GM19099 (cell line): ENCODE measurements around the gene TNNI3K.

Source experiments
- POLR2A ChIP-seq: IDR thresholded peaks from 3 replicates; pipeline ENCODE4 v1.6.1; 2011; ENCODE audit warnings: low read depth; ENCODE audit not compliant: insufficient read length; ENCODE audit errors: extremely low read depth

The TNNI3K gene

GRCh38 chr1:74471470-74471869, 236.3 kb downstream of the TNNI3K start:
- TF ChIP-seq POLR2A, result no peak

GRCh38 chr1:74474585-74474984, 239.4 kb downstream of the TNNI3K start:
- TF ChIP-seq POLR2A, result no peak

GRCh38 chr1:74478979-74479378, 243.8 kb downstream of the TNNI3K start:
- TF ChIP-seq POLR2A, result no peak

- TF ChIP-seq POLR2A, result no peak
Observed at GRCh38 chr1:74480068-74480467, 244.9 kb downstream of the TNNI3K start.

- no peak for TF ChIP-seq POLR2A
Observed at GRCh38 chr1:74481607-74482006, 246.4 kb downstream of the TNNI3K start.

- TF ChIP-seq POLR2A, result no peak
Observed at GRCh38 chr1:74485622-74486021, 250.4 kb downstream of the TNNI3K start.

GRCh38 chr1:74486036-74486435, 250.8 kb downstream of the TNNI3K start:
- no peak for TF ChIP-seq POLR2A

- no peak for TF ChIP-seq POLR2A
Observed at GRCh38 chr1:74496669-74497068, 261.5 kb downstream of the TNNI3K start.

GRCh38 chr1:74498901-74499300, 263.7 kb downstream of the TNNI3K start:
- no peak for TF ChIP-seq POLR2A

GRCh38 chr1:74502432-74502831, 267.2 kb downstream of the TNNI3K start:
- no peak for TF ChIP-seq POLR2A

GRCh38 chr1:74502858-74503257, 267.7 kb downstream of the TNNI3K start:
- TF ChIP-seq POLR2A, result no peak

GRCh38 chr1:74504125-74504932, 269.1 kb downstream of the TNNI3K start:
- TF ChIP-seq POLR2A, result no peak

GRCh38 chr1:74504933-74505512, 269.8 kb downstream of the TNNI3K start:
- no peak for TF ChIP-seq POLR2A

- TF ChIP-seq POLR2A, result no peak
Observed at GRCh38 chr1:74505928-74506710, 270.9 kb downstream of the TNNI3K start.

GRCh38 chr1:74508449-74508848, 273.3 kb downstream of the TNNI3K start:
- TF ChIP-seq POLR2A, result no peak
